Measurements from ENCODE around the gene SPOCK1. TPM values are rescaled to one million over a fixed set of nuclear protein-coding genes. Genes with fewer than 3 reads are reported as not detected.

SPOCK1 gene
- total RNA-seq, 1 experiment from 2014 or later = 0.27 TPM

DNA sequence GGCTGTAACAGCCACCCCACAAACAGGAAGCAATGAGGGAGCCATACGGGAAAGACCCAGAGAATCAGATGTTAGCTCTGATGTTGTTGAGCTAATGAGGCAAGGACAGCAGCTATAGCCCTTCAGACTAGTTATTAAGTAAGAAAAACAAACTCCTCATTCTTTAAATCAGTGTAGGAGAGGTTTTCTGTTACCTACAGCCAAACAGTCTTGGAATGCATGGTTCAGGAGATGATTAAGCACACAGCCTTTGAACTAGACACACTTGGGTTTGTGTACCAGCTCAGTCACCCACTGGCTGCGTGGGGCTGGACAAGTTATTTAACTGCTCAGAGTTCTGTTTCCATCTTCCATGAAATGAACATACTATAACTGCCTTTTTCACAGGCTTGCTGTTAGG, 68.1 kb downstream of the SPOCK1 start:
- Histone ChIP-seq H3K4me2 (ENCODE audit: low read length) (no peak overlapping the region), H2AFZ (ENCODE audit: low read depth, low read length, poor library complexity, severe bottlenecking) (no peak overlapping the region), H3K4me3 (replicated peaks in 1 of 2; ENCODE audit: low read depth in 1 of 2, low read length in 2 of 2) (no peak overlapping the region), H3K36me3 (ENCODE audit: control insufficient read depth in 1 of 2, insufficient read depth in 2 of 2, low read length in 2 of 2) (no peaks in the 10 kb centered on the region), H3K79me2 (ENCODE audit: insufficient read depth, low read length) (no peaks in the 10 kb centered on the region), H3K27me3 (ENCODE audit: insufficient read depth, low read length) (peaks cover 25% of the 10 kb centered on the region), H3K27ac (ENCODE audit: low read depth, low read length) (no peak overlapping the region), H3K9me3 (ENCODE audit: control insufficient read depth in 1 of 2, insufficient read depth in 1 of 2, low read depth in 1 of 2, low read length in 2 of 2) (no peaks in the 10 kb centered on the region), H3K9me2 (ENCODE audit: insufficient read depth) (no peaks in the 10 kb centered on the region), H3K9ac (ENCODE audit: low read length) (no peak overlapping the region), H3K4me1 (ENCODE audit: control insufficient read depth in 1 of 2, insufficient read depth in 2 of 2, low read length in 2 of 2) (no peaks in the 10 kb centered on the region), H4K20me1 (ENCODE audit: insufficient read depth) (no peaks in the 10 kb centered on the region)
- ChIA-PET POLR2A (no interaction called here), RAD21 (ENCODE audit: low non-redundant PET in 1 of 2, low total read pairs in 2 of 2, uncharacterized antibody in 2 of 2, unreplicated experiment in 2 of 2) (no interaction called here), CTCF (no interaction called here)
- BruUV-seq (replicated peaks) = no TSS peak
- ATAC-seq (no peak), DNase-seq (ENCODE audit: low read depth, low spot score) (no peak)
- intact Hi-C loops (cut with micrococcal nuclease) = no loop called here
- TF ChIP-seq ZFX (IDR thresholded peaks at IDR 0.05) (no peak), POLR2A (IDR thresholded peaks at IDR 0.05; ENCODE audit: borderline replicate concordance, extremely low read depth, insufficient read depth, insufficient read length) (no peak), RAD21 (IDR thresholded peaks at IDR 0.05; ENCODE audit: low read depth) (no peak), JUND (IDR thresholded peaks at IDR 0.05) (no peak), SIN3A (IDR thresholded peaks at IDR 0.05; ENCODE audit: low read depth) (no peak), FOSL1 (IDR thresholded peaks at IDR 0.05; ENCODE audit: low read depth) (no peak), CEBPB (IDR thresholded peaks at IDR 0.05; ENCODE audit: low read depth) (no peak), EZH2phosphoT487 (IDR thresholded peaks at IDR 0.05; ENCODE audit: borderline replicate concordance) (no peak)
- TF ChIP-seq, protein P1, sequence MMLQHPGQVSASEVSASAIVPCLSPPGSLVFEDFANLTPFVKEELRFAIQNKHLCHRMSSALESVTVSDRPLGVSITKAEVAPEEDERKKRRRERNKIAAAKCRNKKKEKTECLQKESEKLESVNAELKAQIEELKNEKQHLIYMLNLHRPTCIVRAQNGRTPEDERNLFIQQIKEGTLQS (IDR thresholded peaks at IDR 0.05) = no peak
- TF ChIP-seq, protein P2, sequence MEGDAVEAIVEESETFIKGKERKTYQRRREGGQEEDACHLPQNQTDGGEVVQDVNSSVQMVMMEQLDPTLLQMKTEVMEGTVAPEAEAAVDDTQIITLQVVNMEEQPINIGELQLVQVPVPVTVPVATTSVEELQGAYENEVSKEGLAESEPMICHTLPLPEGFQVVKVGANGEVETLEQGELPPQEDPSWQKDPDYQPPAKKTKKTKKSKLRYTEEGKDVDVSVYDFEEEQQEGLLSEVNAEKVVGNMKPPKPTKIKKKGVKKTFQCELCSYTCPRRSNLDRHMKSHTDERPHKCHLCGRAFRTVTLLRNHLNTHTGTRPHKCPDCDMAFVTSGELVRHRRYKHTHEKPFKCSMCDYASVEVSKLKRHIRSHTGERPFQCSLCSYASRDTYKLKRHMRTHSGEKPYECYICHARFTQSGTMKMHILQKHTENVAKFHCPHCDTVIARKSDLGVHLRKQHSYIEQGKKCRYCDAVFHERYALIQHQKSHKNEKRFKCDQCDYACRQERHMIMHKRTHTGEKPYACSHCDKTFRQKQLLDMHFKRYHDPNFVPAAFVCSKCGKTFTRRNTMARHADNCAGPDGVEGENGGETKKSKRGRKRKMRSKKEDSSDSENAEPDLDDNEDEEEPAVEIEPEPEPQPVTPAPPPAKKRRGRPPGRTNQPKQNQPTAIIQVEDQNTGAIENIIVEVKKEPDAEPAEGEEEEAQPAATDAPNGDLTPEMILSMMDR (IDR thresholded peaks at IDR 0.05 in 2 of 3, conservative IDR thresholded peaks at IDR 0.05 in 1 of 3; ENCODE audit: borderline replicate concordance in 1 of 3, insufficient read depth in 1 of 3, low read depth in 2 of 3, low read length in 2 of 3) = no peak

DNA sequence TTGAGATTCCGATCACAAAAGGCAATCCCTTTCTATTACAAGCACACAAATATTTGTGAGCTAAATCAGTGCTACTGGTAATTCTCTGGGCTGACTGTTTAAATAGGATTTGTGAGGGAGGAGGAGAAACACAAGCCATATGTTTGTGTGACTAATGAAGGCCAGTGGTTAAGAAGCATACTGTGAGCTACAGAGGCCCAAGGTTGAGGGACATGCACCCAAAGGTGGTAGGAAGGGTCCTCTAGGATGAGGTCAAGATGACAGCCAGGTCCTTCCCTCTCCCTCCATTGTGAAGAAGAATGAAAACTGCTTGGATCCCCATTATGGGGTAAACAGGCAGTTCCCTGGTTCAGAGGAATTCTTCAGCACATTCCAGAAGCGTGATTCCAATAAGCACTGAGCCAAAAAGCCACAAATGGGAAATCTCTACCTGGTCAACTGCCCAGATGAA, 83.9 kb downstream of the SPOCK1 start:
- no peaks in the 10 kb centered on the region for H3K79me2 ChIP-seq (ENCODE audit: insufficient read depth, low read length)
- RAD21 ChIA-PET (ENCODE audit: low non-redundant PET in 1 of 2, low total read pairs in 2 of 2, uncharacterized antibody in 2 of 2, unreplicated experiment in 2 of 2) = interaction anchor here in 1 of 2 experiments (0.6 kb wide), 1 partner anchor 442 kb away, joined by 3 read pairs; no protein-coding TSS in a partner anchor
- ATAC-seq (no peak), DNase-seq (ENCODE audit: low read depth, low spot score) (no peak)
- CTCF ChIA-PET = no interaction called here
- H3K4me2 ChIP-seq (ENCODE audit: low read length) = no peak overlapping the region
- POLR2A ChIA-PET = no interaction called here
- no peak overlapping the region for H3K9ac ChIP-seq (ENCODE audit: low read length)
- no peaks in the 10 kb centered on the region for H3K4me1 ChIP-seq (ENCODE audit: control insufficient read depth in 1 of 2, insufficient read depth in 2 of 2, low read length in 2 of 2)
- no peaks in the 10 kb centered on the region for H4K20me1 ChIP-seq (ENCODE audit: insufficient read depth)
- no peaks in the 10 kb centered on the region for H3K9me3 ChIP-seq (ENCODE audit: control insufficient read depth in 1 of 2, insufficient read depth in 1 of 2, low read depth in 1 of 2, low read length in 2 of 2)
- H3K4me3 ChIP-seq (replicated peaks in 1 of 2; ENCODE audit: low read depth in 1 of 2, low read length in 2 of 2) = no peak overlapping the region
- H3K27ac ChIP-seq (ENCODE audit: low read depth, low read length) = no peak overlapping the region
- no peaks in the 10 kb centered on the region for H3K9me2 ChIP-seq (ENCODE audit: insufficient read depth)
- H2AFZ ChIP-seq (ENCODE audit: low read depth, low read length, poor library complexity, severe bottlenecking) = no peak overlapping the region
- no peaks in the 10 kb centered on the region for H3K36me3 ChIP-seq (ENCODE audit: control insufficient read depth in 1 of 2, insufficient read depth in 2 of 2, low read length in 2 of 2)
- intact Hi-C loops (cut with micrococcal nuclease) = no loop called here
- H3K27me3 ChIP-seq (ENCODE audit: insufficient read depth, low read length) = peaks cover 13% of the 10 kb centered on the region
- no TSS peak for BruUV-seq (replicated peaks)
- no peak for TF ChIP-seq ELF1 (IDR thresholded peaks at IDR 0.05; ENCODE audit: borderline replicate concordance, low read depth)
- no peak for TF ChIP-seq CBX3 (IDR thresholded peaks at IDR 0.05; ENCODE audit: low read depth)
- no peak for TF ChIP-seq POLR2A (IDR thresholded peaks at IDR 0.05; ENCODE audit: borderline replicate concordance, extremely low read depth, insufficient read depth, insufficient read length)
- no peak for TF ChIP-seq ZFX (IDR thresholded peaks at IDR 0.05)
- TF ChIP-seq RAD21 (IDR thresholded peaks at IDR 0.05; ENCODE audit: low read depth) = no peak
- TF ChIP-seq SRF (IDR thresholded peaks at IDR 0.05; ENCODE audit: low read depth) = no peak
- TF ChIP-seq, protein P3, sequence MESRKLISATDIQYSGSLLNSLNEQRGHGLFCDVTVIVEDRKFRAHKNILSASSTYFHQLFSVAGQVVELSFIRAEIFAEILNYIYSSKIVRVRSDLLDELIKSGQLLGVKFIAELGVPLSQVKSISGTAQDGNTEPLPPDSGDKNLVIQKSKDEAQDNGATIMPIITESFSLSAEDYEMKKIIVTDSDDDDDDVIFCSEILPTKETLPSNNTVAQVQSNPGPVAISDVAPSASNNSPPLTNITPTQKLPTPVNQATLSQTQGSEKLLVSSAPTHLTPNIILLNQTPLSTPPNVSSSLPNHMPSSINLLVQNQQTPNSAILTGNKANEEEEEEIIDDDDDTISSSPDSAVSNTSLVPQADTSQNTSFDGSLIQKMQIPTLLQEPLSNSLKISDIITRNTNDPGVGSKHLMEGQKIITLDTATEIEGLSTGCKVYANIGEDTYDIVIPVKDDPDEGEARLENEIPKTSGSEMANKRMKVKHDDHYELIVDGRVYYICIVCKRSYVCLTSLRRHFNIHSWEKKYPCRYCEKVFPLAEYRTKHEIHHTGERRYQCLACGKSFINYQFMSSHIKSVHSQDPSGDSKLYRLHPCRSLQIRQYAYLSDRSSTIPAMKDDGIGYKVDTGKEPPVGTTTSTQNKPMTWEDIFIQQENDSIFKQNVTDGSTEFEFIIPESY (IDR thresholded peaks at IDR 0.05; ENCODE audit: extremely low read depth, insufficient replicate concordance, low read length) = no peak
- no peak for TF ChIP-seq EZH2 (IDR thresholded peaks at IDR 0.05)
- TF ChIP-seq, protein P2 (IDR thresholded peaks at IDR 0.05 in 2 of 3, conservative IDR thresholded peaks at IDR 0.05 in 1 of 3; ENCODE audit: borderline replicate concordance in 1 of 3, insufficient read depth in 1 of 3, low read depth in 2 of 3, low read length in 2 of 3) = no peak

Data from HCT116 (cell line).